HG03095 (cell line): ENCODE data around the gene PLAAT1.
A peak's percentile ranks its signal among the peaks of the same experiment; 100 is the strongest.

Source experiments
- ATAC-seq: cut with Tn5 transposase; IDR thresholded peaks from one replicate; pipeline ENCODE4 v1.9.1; 2021; ENCODE audit warnings: moderate library complexity; ENCODE audit not compliant: unreplicated experiment

Gene PLAAT1

GRCh38 chr3:193240850-193241706 is at the start of gene PLAAT1:
Gene PLAAT1, plus strand, starts transcription at chr3:193241222. Its CDS starts 14,429 bp downstream, at chr3:193255651.
- ATAC-seq: peak; percentile 67

GRCh38 chr3:193194371-193194770 is 46.7 kb upstream of the PLAAT1 start:
- no peak for ATAC-seq

- ATAC-seq: no peak
Measured at GRCh38 chr3:193196746-193197145, 44.3 kb upstream of the PLAAT1 start.

GRCh38 chr3:193207290-193208273 is 33.4 kb upstream of the PLAAT1 start:
- ATAC-seq: no peak

- ATAC-seq: no peak
Measured at GRCh38 chr3:193210618-193211017, 30.4 kb upstream of the PLAAT1 start.

- ATAC-seq: no peak
Measured at GRCh38 chr3:193211173-193211572, 29.8 kb upstream of the PLAAT1 start.

GRCh38 chr3:193211984-193212383 is 29.0 kb upstream of the PLAAT1 start:
- ATAC-seq: no peak

GRCh38 chr3:193212844-193213243 is 28.2 kb upstream of the PLAAT1 start:
- no peak for ATAC-seq

GRCh38 chr3:193214445-193214844 is 26.6 kb upstream of the PLAAT1 start:
- ATAC-seq: no peak

GRCh38 chr3:193225302-193226125 is 15.5 kb upstream of the PLAAT1 start:
- ATAC-seq: no peak

GRCh38 chr3:193228206-193228605 is 12.8 kb upstream of the PLAAT1 start:
- no peak for ATAC-seq

- ATAC-seq: no peak
Measured at GRCh38 chr3:193229851-193230420, 11.1 kb upstream of the PLAAT1 start.

GRCh38 chr3:193230610-193231009 is 10.4 kb upstream of the PLAAT1 start:
- ATAC-seq: no peak

- no peak for ATAC-seq
Measured at GRCh38 chr3:193231201-193231600, 9.8 kb upstream of the PLAAT1 start.

GRCh38 chr3:193236599-193236998 is 4.4 kb upstream of the PLAAT1 start:
- no peak for ATAC-seq

- no peak for ATAC-seq
Measured at GRCh38 chr3:193237030-193237429, 4.0 kb upstream of the PLAAT1 start.

- no peak for ATAC-seq
Measured at GRCh38 chr3:193240436-193240849, 579 bp upstream of the PLAAT1 start.

GRCh38 chr3:193241716-193242115 is 694 bp downstream of the PLAAT1 start:
- no peak for ATAC-seq

- ATAC-seq: no peak
Measured at GRCh38 chr3:193243571-193243970, 2.5 kb downstream of the PLAAT1 start.

- ATAC-seq: no peak
Measured at GRCh38 chr3:193248848-193249468, 7.9 kb downstream of the PLAAT1 start.
